ENCODE results near the gene SEC31A.

Gene SEC31A

DNA sequence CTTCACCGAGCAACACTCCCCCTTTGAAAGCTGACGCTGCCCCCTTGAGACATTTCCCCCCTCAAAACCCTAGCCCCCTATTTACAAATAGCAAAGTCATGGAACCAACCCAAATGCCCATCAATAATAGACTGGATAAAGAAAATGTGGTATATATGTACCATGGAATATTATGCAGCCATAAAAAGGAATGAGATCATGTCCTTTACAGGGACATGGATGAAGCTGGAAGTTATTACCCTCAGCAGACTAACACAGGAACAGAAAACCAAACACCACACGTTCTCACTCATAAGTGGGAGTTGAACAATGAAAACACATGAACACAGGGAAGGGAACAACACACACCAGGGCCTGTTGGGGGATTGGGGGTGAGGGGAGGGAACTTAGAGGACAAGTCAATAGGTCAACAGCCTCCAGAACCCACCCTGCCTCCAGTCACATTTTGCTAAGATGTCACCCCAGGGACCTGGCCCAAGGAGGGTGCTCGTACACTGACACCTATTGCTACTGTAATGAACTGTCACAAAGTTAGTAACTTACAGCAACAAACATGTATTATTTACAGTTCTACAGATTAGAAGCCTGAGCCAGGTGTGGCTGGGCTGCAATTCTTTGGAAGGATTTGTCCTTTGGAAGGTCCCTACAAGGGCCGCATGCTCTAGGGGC, 113.0 kb downstream of the SEC31A start:
- H3K4me3 ChIP-seq (ENCODE audit: control insufficient read depth, low read depth, low read length) = no peak overlapping the region
- no peak for DNase-seq (ENCODE audit: low read depth)
- TF ChIP-seq, protein P1, sequence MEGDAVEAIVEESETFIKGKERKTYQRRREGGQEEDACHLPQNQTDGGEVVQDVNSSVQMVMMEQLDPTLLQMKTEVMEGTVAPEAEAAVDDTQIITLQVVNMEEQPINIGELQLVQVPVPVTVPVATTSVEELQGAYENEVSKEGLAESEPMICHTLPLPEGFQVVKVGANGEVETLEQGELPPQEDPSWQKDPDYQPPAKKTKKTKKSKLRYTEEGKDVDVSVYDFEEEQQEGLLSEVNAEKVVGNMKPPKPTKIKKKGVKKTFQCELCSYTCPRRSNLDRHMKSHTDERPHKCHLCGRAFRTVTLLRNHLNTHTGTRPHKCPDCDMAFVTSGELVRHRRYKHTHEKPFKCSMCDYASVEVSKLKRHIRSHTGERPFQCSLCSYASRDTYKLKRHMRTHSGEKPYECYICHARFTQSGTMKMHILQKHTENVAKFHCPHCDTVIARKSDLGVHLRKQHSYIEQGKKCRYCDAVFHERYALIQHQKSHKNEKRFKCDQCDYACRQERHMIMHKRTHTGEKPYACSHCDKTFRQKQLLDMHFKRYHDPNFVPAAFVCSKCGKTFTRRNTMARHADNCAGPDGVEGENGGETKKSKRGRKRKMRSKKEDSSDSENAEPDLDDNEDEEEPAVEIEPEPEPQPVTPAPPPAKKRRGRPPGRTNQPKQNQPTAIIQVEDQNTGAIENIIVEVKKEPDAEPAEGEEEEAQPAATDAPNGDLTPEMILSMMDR (conservative IDR thresholded peaks at IDR 0.05; ENCODE audit: control insufficient read depth, insufficient read depth, low read depth, low read length) = no peak

DNA sequence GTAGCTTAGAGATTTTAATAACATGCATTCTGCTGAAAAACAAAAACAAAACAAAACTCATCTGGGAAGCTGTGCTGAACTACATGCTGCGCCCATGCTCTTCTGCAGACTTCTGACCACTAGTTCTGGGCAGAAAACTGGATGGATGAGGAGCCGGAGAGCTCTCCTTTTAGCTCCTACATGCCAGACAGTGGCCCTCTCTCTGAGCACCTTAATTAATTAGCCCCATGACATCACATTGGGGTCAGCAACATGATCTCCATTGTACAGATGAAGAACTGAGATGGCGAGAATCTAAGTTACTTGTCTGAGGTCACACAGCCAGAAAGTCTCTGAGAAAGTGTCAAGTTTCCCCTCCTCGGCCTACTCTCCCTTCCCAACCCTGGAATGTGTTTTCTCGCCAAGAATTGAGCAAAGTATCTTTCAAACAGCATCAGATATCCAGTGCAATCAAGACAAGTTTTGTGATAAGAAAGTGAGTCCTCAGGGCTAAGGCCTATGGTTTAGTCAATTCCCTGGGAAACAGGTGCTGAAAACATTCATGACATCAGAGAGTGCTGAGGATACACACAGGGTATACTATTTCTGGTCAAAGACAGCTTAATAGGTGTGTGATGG, 113.9 kb downstream of the SEC31A start:
- TF ChIP-seq, protein P1 (conservative IDR thresholded peaks at IDR 0.05; ENCODE audit: control insufficient read depth, insufficient read depth, low read depth, low read length) = no peak
- no peak overlapping the region for H3K4me3 ChIP-seq (ENCODE audit: control insufficient read depth, low read depth, low read length)
- DNase-seq (ENCODE audit: low read depth) = peak; percentile 27

DNA sequence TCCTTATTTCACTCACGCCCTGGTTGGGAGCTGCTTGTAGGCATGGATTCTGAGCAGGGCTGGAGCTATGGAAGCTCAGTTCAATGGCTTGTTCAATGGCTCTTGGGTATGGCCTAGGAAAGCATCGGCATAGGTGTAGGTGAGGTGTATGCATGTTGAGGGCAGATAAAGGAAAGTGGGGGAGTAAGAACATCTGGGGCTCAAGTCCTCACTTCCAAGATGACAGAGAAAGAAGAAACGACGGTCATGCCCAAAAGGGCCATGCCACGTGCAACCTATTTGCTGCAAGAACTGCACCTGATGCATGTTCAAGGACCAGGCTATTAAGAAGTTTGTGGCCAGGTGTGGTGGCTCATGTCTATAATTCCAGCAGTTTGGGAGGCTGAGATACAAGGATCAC, 115.7 kb downstream of the SEC31A start:
- H3K4me3 ChIP-seq (ENCODE audit: control insufficient read depth, low read depth, low read length) = no peak overlapping the region
- TF ChIP-seq, protein P1 (conservative IDR thresholded peaks at IDR 0.05; ENCODE audit: control insufficient read depth, insufficient read depth, low read depth, low read length) = no peak
- DNase-seq (ENCODE audit: low read depth) = no peak

DNA sequence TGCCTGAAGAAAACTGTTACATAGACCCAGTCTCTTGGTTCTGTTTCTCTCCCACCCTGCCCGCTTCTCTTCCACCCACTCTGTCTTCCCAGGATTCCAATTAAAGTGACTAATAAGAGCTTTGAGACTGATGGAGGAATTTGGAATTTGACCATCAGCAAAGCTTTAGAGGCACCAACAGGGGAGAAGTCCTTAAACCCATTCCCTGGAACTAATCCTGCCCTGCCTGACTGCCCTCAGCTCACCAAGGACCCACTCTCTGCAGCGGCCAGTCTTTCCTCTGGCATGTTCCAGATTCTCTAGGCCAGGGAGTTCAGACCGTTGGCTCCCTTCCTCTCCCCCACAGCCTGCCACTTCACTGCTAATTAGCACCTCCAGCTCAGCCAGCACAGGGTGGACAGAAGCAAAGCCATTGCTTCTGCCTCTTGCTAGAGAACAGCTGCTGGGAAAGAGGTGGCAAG, 116.2 kb downstream of the SEC31A start:
- peak; percentile 28 for DNase-seq (ENCODE audit: low read depth)
- TF ChIP-seq, protein P1 (conservative IDR thresholded peaks at IDR 0.05; ENCODE audit: control insufficient read depth, insufficient read depth, low read depth, low read length) = no peak
- no peak overlapping the region for H3K4me3 ChIP-seq (ENCODE audit: control insufficient read depth, low read depth, low read length)

DNA sequence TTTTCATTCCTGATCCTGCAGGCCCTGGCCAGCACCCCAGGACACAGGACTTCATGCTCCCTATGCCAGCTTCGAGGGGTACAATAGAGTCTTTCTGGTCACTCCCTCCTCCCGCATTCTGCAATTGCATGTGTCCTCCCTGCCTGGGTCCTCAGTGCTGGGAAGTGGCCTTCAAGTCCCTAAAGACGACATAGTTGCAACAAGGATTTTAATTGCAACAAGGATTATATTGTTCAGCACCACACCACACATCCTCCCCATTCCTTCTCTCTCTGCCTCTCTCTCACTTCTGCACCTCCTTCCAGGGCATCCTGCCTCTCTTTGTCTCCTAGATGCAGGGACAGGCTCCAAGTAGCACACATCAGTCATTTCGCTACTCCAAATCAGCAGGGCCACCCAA, 117.9 kb downstream of the SEC31A start:
- TF ChIP-seq, protein P1 (conservative IDR thresholded peaks at IDR 0.05; ENCODE audit: control insufficient read depth, insufficient read depth, low read depth, low read length) = no peak
- DNase-seq (ENCODE audit: low read depth) = no peak
- no peak overlapping the region for H3K4me3 ChIP-seq (ENCODE audit: control insufficient read depth, low read depth, low read length)

DNA sequence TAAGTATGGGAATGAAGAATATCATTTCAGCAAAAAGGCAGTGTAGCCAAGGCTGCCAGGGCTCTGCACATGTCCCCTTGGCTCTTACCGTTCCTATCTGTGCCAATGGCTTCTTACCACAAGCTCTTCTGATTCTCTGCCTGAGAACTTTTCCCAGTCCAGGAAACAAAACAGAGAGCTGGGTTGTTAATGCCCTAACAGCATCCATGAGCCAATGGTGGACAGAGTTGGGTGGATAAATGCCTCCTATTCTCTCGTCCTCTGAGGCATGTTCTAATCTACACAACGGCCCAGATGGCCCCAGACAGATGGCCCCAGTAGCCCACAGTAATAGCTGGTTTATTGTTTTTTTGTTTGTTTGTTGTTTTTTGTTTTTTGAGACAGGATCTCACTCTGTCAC, 120.3 kb downstream of the SEC31A start:
- no peak overlapping the region for H3K4me3 ChIP-seq (ENCODE audit: control insufficient read depth, low read depth, low read length)
- TF ChIP-seq, protein P1 (conservative IDR thresholded peaks at IDR 0.05; ENCODE audit: control insufficient read depth, insufficient read depth, low read depth, low read length) = no peak
- no peak for DNase-seq (ENCODE audit: low read depth)

All from fibroblast of mammary gland (primary cell).